ENCODE data around the gene AOPEP. TPM values are rescaled to one million over a fixed set of nuclear protein-coding genes. Genes with fewer than 3 reads are reported as not detected.

AOPEP gene
- total RNA-seq, 1 donor from 2014 or later: 79.7 TPM

- no peak for TF ChIP-seq CTCF (IDR thresholded peaks at IDR 0.05)
- Histone ChIP-seq H3K36me3 (no peaks in the 10 kb centered on the region), H3K27ac (no peak overlapping the region), H3K27me3 (no peaks in the 10 kb centered on the region), H3K9me3 (no peaks in the 10 kb centered on the region), H3K4me1 (peaks cover 11% of the 10 kb centered on the region), H3K4me3 (no peak overlapping the region)
- ATAC-seq (no peak), DNase-seq (no peak)
- intact Hi-C loops (cut with DNase I): no loop called here
Observed at GRCh38 chr9:94740145-94740840, 13.8 kb downstream of the AOPEP start.

- TF ChIP-seq CTCF (IDR thresholded peaks at IDR 0.05): no peak
- no peak overlapping the region for H3K27ac ChIP-seq
- DNase-seq: no peak
Observed at GRCh38 chr9:94741866-94742265, 15.4 kb downstream of the AOPEP start.

GRCh38 chr9:94743035-94743954, 16.8 kb downstream of the AOPEP start:
- no peak overlapping the region for H3K4me3 ChIP-seq
- TF ChIP-seq CTCF (IDR thresholded peaks at IDR 0.05): no peak
- H3K4me1 ChIP-seq: peaks cover 11% of the 10 kb centered on the region
- no peaks in the 10 kb centered on the region for H3K36me3 ChIP-seq
- intact Hi-C loops (cut with DNase I): no loop called here
- no peaks in the 10 kb centered on the region for H3K27me3 ChIP-seq
- DNase-seq (no peak), ATAC-seq (peak; percentile 31)
- H3K27ac ChIP-seq: no peak overlapping the region
- no peaks in the 10 kb centered on the region for H3K9me3 ChIP-seq

More at GRCh38 chr9:94741866-94742265, 15.4 kb downstream of the AOPEP start:
- ATAC-seq: no peak
- Histone ChIP-seq H3K36me3 (no peaks in the 10 kb centered on the region), H3K9me3 (no peaks in the 10 kb centered on the region), H3K4me1 (peaks cover 11% of the 10 kb centered on the region), H3K4me3 (no peak overlapping the region), H3K27me3 (no peaks in the 10 kb centered on the region)
- intact Hi-C loops (cut with DNase I): no loop called here

- H3K27ac ChIP-seq: no peak overlapping the region
- ATAC-seq (no peak), DNase-seq (no peak)
- H3K27me3 ChIP-seq: no peaks in the 10 kb centered on the region
- TF ChIP-seq CTCF (IDR thresholded peaks at IDR 0.05): no peak
- H3K9me3 ChIP-seq: peaks cover 7% of the 10 kb centered on the region
- no peaks in the 10 kb centered on the region for H3K36me3 ChIP-seq
- H3K4me1 ChIP-seq: peaks cover 11% of the 10 kb centered on the region
- intact Hi-C loops (cut with DNase I): no loop called here
- H3K4me3 ChIP-seq: no peak overlapping the region
Observed at GRCh38 chr9:94745806-94746540, 19.5 kb downstream of the AOPEP start.

- ATAC-seq: no peak
- TF ChIP-seq CTCF (IDR thresholded peaks at IDR 0.05): no peak
- peaks cover 7% of the 10 kb centered on the region for H3K9me3 ChIP-seq
- DNase-seq: no peak
- H3K4me1 ChIP-seq: peaks cover 11% of the 10 kb centered on the region
- intact Hi-C loops (cut with DNase I): no loop called here
- H3K27me3 ChIP-seq: no peaks in the 10 kb centered on the region
- H3K36me3 ChIP-seq: no peaks in the 10 kb centered on the region
- H3K27ac ChIP-seq: no peak overlapping the region
- H3K4me3 ChIP-seq: no peak overlapping the region
Observed at GRCh38 chr9:94746541-94747370, 20.3 kb downstream of the AOPEP start.

All from upper lobe of right lung (tissue), 1 donor.